Prostate gland (tissue), 2 donors: Measurements from ENCODE around the gene CAPN6.

Source experiments
- POLR2A ChIP-seq: fragments of 450-650 bp; IDR thresholded peaks from one replicate; pipeline ENCODE4 v1.6.1; 2016; ENCODE audit warnings: antibody characterized with exemption, mild to moderate bottlenecking
- POLR2AphosphoS5 ChIP-seq: sonication (generic); formaldehyde crosslinking; IDR thresholded peaks from one replicate; pipeline ENCODE4 v1.6.1; 2017; ENCODE audit warnings: antibody characterized with exemption
- TF ChIP-seq, protein P1 (sequence below), 4 experiments: fragments of 200-600 bp in 2 of 4; fragments of 450-650 bp in 2 of 4; sonication (generic) in 2 of 4; IDR thresholded peaks; 1 replicate in 3 of 4; 2 replicates in 1 of 4; pipeline ENCODE4 v1.5.1; 2016 to 2019; ENCODE audit warnings: antibody characterized with exemption in 4 of 4, mild to moderate bottlenecking in 2 of 4, moderate library complexity in 2 of 4

DNA sequence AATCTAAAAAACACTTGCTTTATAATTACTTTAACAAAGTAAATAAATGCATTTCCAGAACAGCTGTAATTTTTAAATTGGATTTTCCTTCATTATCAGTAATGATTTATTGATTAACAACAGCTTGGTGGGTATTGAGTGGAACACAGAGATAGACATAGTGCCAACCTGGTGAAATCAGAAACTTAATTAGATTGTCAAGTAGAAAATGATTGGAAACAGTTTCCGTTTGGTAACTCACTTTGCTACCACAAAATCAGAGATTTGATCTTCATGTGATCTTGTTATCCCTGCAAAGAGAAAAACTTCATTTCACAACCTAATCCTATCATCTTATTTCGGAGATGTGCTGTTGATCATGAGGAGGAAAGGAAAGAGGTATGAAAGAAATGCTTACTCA is 70.8 kb downstream of the CAPN6 start:
- TF ChIP-seq POLR2A (no peak), POLR2AphosphoS5 (no peak)
- TF ChIP-seq, protein P1, sequence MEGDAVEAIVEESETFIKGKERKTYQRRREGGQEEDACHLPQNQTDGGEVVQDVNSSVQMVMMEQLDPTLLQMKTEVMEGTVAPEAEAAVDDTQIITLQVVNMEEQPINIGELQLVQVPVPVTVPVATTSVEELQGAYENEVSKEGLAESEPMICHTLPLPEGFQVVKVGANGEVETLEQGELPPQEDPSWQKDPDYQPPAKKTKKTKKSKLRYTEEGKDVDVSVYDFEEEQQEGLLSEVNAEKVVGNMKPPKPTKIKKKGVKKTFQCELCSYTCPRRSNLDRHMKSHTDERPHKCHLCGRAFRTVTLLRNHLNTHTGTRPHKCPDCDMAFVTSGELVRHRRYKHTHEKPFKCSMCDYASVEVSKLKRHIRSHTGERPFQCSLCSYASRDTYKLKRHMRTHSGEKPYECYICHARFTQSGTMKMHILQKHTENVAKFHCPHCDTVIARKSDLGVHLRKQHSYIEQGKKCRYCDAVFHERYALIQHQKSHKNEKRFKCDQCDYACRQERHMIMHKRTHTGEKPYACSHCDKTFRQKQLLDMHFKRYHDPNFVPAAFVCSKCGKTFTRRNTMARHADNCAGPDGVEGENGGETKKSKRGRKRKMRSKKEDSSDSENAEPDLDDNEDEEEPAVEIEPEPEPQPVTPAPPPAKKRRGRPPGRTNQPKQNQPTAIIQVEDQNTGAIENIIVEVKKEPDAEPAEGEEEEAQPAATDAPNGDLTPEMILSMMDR (IDR thresholded peaks at IDR 0.05) = no peak
